Lung (tissue), 12 donors: Measurements from ENCODE around the gene TMEM132A. TPM values are rescaled to one million over a fixed set of nuclear protein-coding genes. Genes with fewer than 3 reads are reported as not detected.

Source experiments
- ATAC-seq: fragments of 200-7000 bp; cut with Tn5 transposase; one replicate; pipeline ENCODE4 v1.9.1; 2020; ENCODE audit warnings: moderate number of reproducible peaks; ENCODE audit not compliant: insufficient read depth, low FRiP score
- DNase-seq, 3 donors: peaks; one replicate each; pipeline ENCODE4 v3.0.0-alpha.2; 2013 to 2017
- H3K27ac ChIP-seq, 2 donors: one replicate each; pipeline ENCODE4 v1.5.1; 2013; ENCODE audit warnings: mild to moderate bottlenecking in 2 of 2, moderate library complexity in 2 of 2, control low read depth in 1 of 2, inconsistent platforms in 1 of 2, low read depth in 1 of 2, low read length in 1 of 2
- H3K27me3 ChIP-seq, 3 donors: one replicate each; pipeline ENCODE4 v1.5.1; 2013; ENCODE audit warnings: low read length in 2 of 3; ENCODE audit not compliant: control insufficient read depth in 3 of 3, insufficient read depth in 3 of 3
- H3K36me3 ChIP-seq, 4 donors: one replicate each; pipeline ENCODE4 v1.5.1; 2013; ENCODE audit warnings: low read length in 4 of 4, mild to moderate bottlenecking in 1 of 4, moderate library complexity in 1 of 4; ENCODE audit not compliant: control insufficient read depth in 4 of 4, insufficient read depth in 4 of 4
- H3K4me1 ChIP-seq, 5 donors: one replicate each; pipeline ENCODE4 v1.5.1; 2013; ENCODE audit warnings: low read length in 5 of 5, mild to moderate bottlenecking in 2 of 5, moderate library complexity in 1 of 5; ENCODE audit not compliant: control insufficient read depth in 5 of 5, insufficient read depth in 5 of 5
- H3K4me3 ChIP-seq: one replicate; pipeline ENCODE4 v1.5.1; 2013; ENCODE audit warnings: mild to moderate bottlenecking, control low read depth, moderate library complexity
- H3K9ac ChIP-seq, 2 donors: one replicate each; pipeline ENCODE4 v1.5.1; 2013; ENCODE audit warnings: low read length in 2 of 2, control low read depth in 1 of 2; ENCODE audit not compliant: insufficient read depth in 1 of 2
- H3K9me3 ChIP-seq, 4 donors: one replicate each; pipeline ENCODE4 v1.5.1; 2013; ENCODE audit warnings: low read length in 3 of 4, mild to moderate bottlenecking in 1 of 4, moderate library complexity in 1 of 4; ENCODE audit not compliant: control insufficient read depth in 4 of 4, insufficient read depth in 3 of 4
- CTCF ChIP-seq: IDR thresholded peaks from 2 replicates; pipeline ENCODE4 v1.5.1; 2012; ENCODE audit warnings: mild to moderate bottlenecking; ENCODE audit errors: control extremely low read depth, extremely low read depth
- WGBS, 2 donors: extraction: QIAGEN DNeasy Blood & Tissue Kit; methylation state at CpG; one replicate each; pipeline ENCODE4 v1.1.7; 2013; 5-methylcytosine and 5-hydroxymethylcytosine counted together
- polyA plus RNA-seq, 2 donors: library from polyadenylated mRNA; stranded (reverse); fragments of 200-250 nt; gene quantifications; one replicate each; pipeline ENCODE4 v1.2.1, GENCODE V29; 2013
- total RNA-seq, 2 donors: library from RNA; depleted of rRNA in 1 of 2; stranded (reverse); fragments of >200 nt in 1 of 2; gene quantifications; one replicate each; pipeline ENCODE4 v1.2.1, GENCODE V29; 2014 to 2021
- donor health status: control.
- donor health status: control.
- donor health status: Bipolar disorder and iron deficiency.
- donor health status: healthy.
- donor health status: DM: yes; HTN: yes; CAD: no.

The TMEM132A gene
- total and polyA plus RNA-seq, 4 donors, result 6.7 to 20.5 (median 17.5) TPM

GRCh38 chr11:60941371-60942119 lies 17.3 kb downstream of the TMEM132A start:
- Histone ChIP-seq H3K9me3 (no peaks in the 10 kb centered on the region), H3K4me1 (peaks cover 0 to 24% (median 6%) of the 10 kb centered on the region in 5 donors), H3K4me3 (no peak overlapping the region), H3K27ac (no peak overlapping the region), H3K9ac (no peak overlapping the region), H3K27me3 (no peaks in the 10 kb centered on the region), H3K36me3 (peaks cover 0 to 41% (median 7%) of the 10 kb centered on the region in 4 donors)
- no peak for DNase-seq
- TF ChIP-seq CTCF, result no peak
- 80 to 83% methylated on average over 6 of the region's 6 CpGs for WGBS, 2 donors
- no peak for ATAC-seq

- Histone ChIP-seq H3K27ac (peak overlapping the region in 1 of 2 donors; percentile 18), H3K36me3 (peaks cover 0 to 39% (median 7%) of the 10 kb centered on the region in 4 donors), H3K4me3 (no peak overlapping the region), H3K9me3 (no peaks in the 10 kb centered on the region), H3K27me3 (no peaks in the 10 kb centered on the region), H3K9ac (no peak overlapping the region), H3K4me1 (peaks cover 0 to 24% (median 6%) of the 10 kb centered on the region in 5 donors)
- DNase-seq (no peak), ATAC-seq (no peak)
- no peak for TF ChIP-seq CTCF
- 83 to 96% methylated on average over 4 of the region's 4 CpGs for WGBS, 2 donors
Observed at GRCh38 chr11:60942219-60942618, 18.0 kb downstream of the TMEM132A start.

- peaks cover 0 to 39% (median 7%) of the 10 kb centered on the region in 4 donors for H3K36me3 ChIP-seq
- H3K4me1 ChIP-seq, result peaks cover 0 to 24% (median 6%) of the 10 kb centered on the region in 5 donors
- no peak overlapping the region for H3K4me3 ChIP-seq
- 54 to 59% methylated on average over 9 of the region's 9 CpGs for WGBS, 2 donors
- TF ChIP-seq CTCF, result no peak
- DNase-seq, result peak; percentile 62 to 84 (median 62)
- peak overlapping the region in 1 of 2 donors; percentile 34 for H3K27ac ChIP-seq
- no peaks in the 10 kb centered on the region for H3K9me3 ChIP-seq
- H3K9ac ChIP-seq, result no peak overlapping the region
- ATAC-seq, result peak; percentile 42
- no peaks in the 10 kb centered on the region for H3K27me3 ChIP-seq
Observed at GRCh38 chr11:60942970-60943565, 18.8 kb downstream of the TMEM132A start.
